Measurements from ENCODE around the gene FHOD3. TPM values are rescaled to one million over a fixed set of nuclear protein-coding genes. Genes with fewer than 3 reads are reported as not detected.

Gene FHOD3
- total and polyA plus RNA-seq, 2 of the 4 experiments (the other 2 are of a cell fraction): 14.6 to 16.0 TPM

DNA sequence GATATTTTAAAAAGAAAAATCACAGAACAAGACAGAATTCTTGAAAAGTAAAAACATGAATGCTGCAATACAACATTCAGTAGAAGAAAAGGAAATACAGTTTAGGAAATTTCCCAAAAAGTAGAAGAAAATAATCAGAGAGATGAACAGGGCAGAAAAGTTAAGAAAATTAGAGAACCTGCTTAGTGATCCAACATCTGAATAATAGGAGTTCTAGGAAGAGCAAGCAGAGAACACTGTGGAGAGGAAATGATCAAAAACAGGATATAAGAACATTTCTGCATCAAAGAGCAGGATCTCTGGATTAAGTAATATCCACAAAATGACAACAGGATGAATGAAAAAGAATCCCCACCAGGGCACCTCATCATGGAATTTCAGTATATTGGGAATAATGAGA, 8.8 kb upstream of the FHOD3 start:
- H2BK120ac ChIP-seq (ENCODE audit: low read depth, low read length): no peak overlapping the region
- ATAC-seq (ENCODE audit: low read depth) (no peak), DNase-seq (no peak)
- no peak overlapping the region for H2AK9ac ChIP-seq (replicated peaks; ENCODE audit: low read depth, low read length, poor library complexity)
- H3K4me3 ChIP-seq (ENCODE audit: insufficient read depth, low read depth, low read length): no peak overlapping the region
- intact Hi-C loops (cut with micrococcal nuclease): no loop called here
- H3K4me2 ChIP-seq (ENCODE audit: low read depth, low read length): no peak overlapping the region
- H3K9ac ChIP-seq (ENCODE audit: low read depth, low read length): no peak overlapping the region
- no peak overlapping the region for H2BK15ac ChIP-seq (ENCODE audit: low read depth, low read length)
- H3K27me3 ChIP-seq (ENCODE audit: control insufficient read depth, insufficient read depth, low read length): no peaks in the 10 kb centered on the region; the same call in 1 of the 2 replicates
- H3K56ac ChIP-seq (ENCODE audit: extremely low read depth, insufficient read depth, low read length): no peak overlapping the region
- no peak overlapping the region for H4K91ac ChIP-seq (ENCODE audit: insufficient read depth, low read depth, low read length)
- H3K9me1 ChIP-seq (ENCODE audit: insufficient read depth, low read length): no peaks in the 10 kb centered on the region
- no peak overlapping the region for H2BK20ac ChIP-seq (ENCODE audit: low read depth, low read length)
- H3K23ac ChIP-seq (ENCODE audit: low read depth, low read length): no peak overlapping the region
- no peak overlapping the region for H3K27ac ChIP-seq (ENCODE audit: insufficient read depth, low read length)
- no peaks in the 10 kb centered on the region for H4K20me1 ChIP-seq (ENCODE audit: insufficient read depth, low read length)
- H2AFZ ChIP-seq (replicated peaks; ENCODE audit: low read length, poor library complexity): no peak overlapping the region
- no peak overlapping the region for H4K5ac ChIP-seq (ENCODE audit: low read depth, low read length)
- no TSS peak for BruUV-seq (replicated peaks)
- no peaks in the 10 kb centered on the region for H3K4me1 ChIP-seq (ENCODE audit: control insufficient read depth, insufficient read depth, low read length)
- H3K9me3 ChIP-seq (ENCODE audit: control insufficient read depth, insufficient read depth, low read length): peaks cover 2% of the 10 kb centered on the region
- no peak overlapping the region for H3K4ac ChIP-seq (ENCODE audit: low read depth, low read length)
- H3K14ac ChIP-seq (replicated peaks; ENCODE audit: low read depth, low read length): no peak overlapping the region
- in situ Hi-C loops (cut with MboI; ENCODE audit: low sequenced_read_pairs): loop anchor here (10.0 kb wide), 2 partner anchors 466 to 534 kb away; no protein-coding TSS in a partner anchor
- H3K79me1 ChIP-seq (ENCODE audit: low read depth in 1 of 2, low read length in 2 of 2): no peaks in the 10 kb centered on the region
- H3K36me3 ChIP-seq (ENCODE audit: control insufficient read depth, insufficient read depth, low read length): no peaks in the 10 kb centered on the region
- no peak overlapping the region for H4K8ac ChIP-seq (ENCODE audit: low read depth in 2 of 2, low read length in 2 of 2)
- no peak overlapping the region for H2AK5ac ChIP-seq (ENCODE audit: low read depth, low read length)
- H2BK5ac ChIP-seq (ENCODE audit: low read depth, low read length, poor library complexity, severe bottlenecking): no peak overlapping the region
- H3K18ac ChIP-seq (ENCODE audit: low read depth, low read length): no peak overlapping the region
- TF ChIP-seq RFX5 (IDR thresholded peaks at IDR 0.05; ENCODE audit: low read depth, low read length) (no peak), RAD21 (IDR thresholded peaks at IDR 0.05; ENCODE audit: low read length) (no peak), RCOR1 (IDR thresholded peaks at IDR 0.05; ENCODE audit: insufficient replicate concordance, low read length) (no peak), NFE2L2 (IDR thresholded peaks at IDR 0.05; ENCODE audit: low read depth, low read length) (no peak), MAZ (IDR thresholded peaks at IDR 0.05; ENCODE audit: borderline replicate concordance, low read depth, low read length) (no peak), CHD1 (IDR thresholded peaks at IDR 0.05; ENCODE audit: low read depth, low read length) (no peak), BHLHE40 (IDR thresholded peaks at IDR 0.05; ENCODE audit: low read depth, low read length) (no peak), MAFK (IDR thresholded peaks at IDR 0.05; ENCODE audit: low read depth, low read length) (no peak)
- ChIA-PET POLR2A (ENCODE audit: unreplicated experiment) (interaction anchor here (0.6 kb wide), 1 partner anchor 870 kb away, joined by 3 read pairs; no protein-coding TSS in a partner anchor), CTCF (no interaction called here)
- dilution Hi-C loops (cut with HindIII; ENCODE audit: low sequenced_read_pairs, unreplicated experiment): no loop called here

All from IMR-90 (cell line).